Colonic mucosa (tissue), 4 donors: ENCODE data around the gene FXYD3. TPM values are rescaled to one million over a fixed set of nuclear protein-coding genes. Genes with fewer than 3 reads are reported as not detected.

Experiments
- DNase-seq: peaks from one replicate; pipeline ENCODE4 v3.0.0-alpha.2; 2020
- H3K27ac ChIP-seq: fragments of 200-600 bp; one replicate; pipeline ENCODE4 v1.8.0; 2021
- H3K27me3 ChIP-seq: fragments of 200-600 bp; one replicate; pipeline ENCODE4 v1.8.0; 2021
- H3K36me3 ChIP-seq: fragments of 200-600 bp; one replicate; pipeline ENCODE4 v1.8.0; 2021
- H3K4me1 ChIP-seq: fragments of 200-600 bp; one replicate; pipeline ENCODE4 v1.8.0; 2021; ENCODE audit warnings: mild to moderate bottlenecking
- H3K4me3 ChIP-seq: fragments of 200-600 bp; one replicate; pipeline ENCODE4 v1.8.0; 2021
- H3K9ac ChIP-seq, 2 donors: one replicate each; pipeline ENCODE4 v1.7.0; 2013; ENCODE audit warnings: control low read depth in 2 of 2, low read depth in 2 of 2, low read length in 2 of 2
- H3K9me3 ChIP-seq: fragments of 200-600 bp; one replicate; pipeline ENCODE4 v1.8.0; 2021
- intact Hi-C: fragments of 100-400 bp; cut with DNase I; formaldehyde crosslinking; loops from one replicate; pipeline ENCODE4 v1.14.1; 2022
- total RNA-seq, 2 donors: library from RNA; stranded (reverse); fragmentation: NEBNext Ultra II Directional in 1 of 2; extraction: Animal tissue kit (Norgen Biotek cat#: 25700) in 1 of 2; gene quantifications; one replicate each; pipeline ENCODE4 v1.2.1, GENCODE V29; 2021
- TF ChIP-seq, protein P1 (sequence below): fragments of 200-600 bp; IDR thresholded peaks from one replicate; pipeline ENCODE4 v1.8.0; 2022; ENCODE audit warnings: antibody characterized with exemption, mild to moderate bottlenecking
- donor health status: healthy.
- donor health status: DM: no; HTN: no; CAD: no.
- donor health status: DM: no; HTN: no; CAD: no.

The FXYD3 gene
- total RNA-seq, 2 donors from 2014 or later, result 1,386 to 2,836 TPM

DNA sequence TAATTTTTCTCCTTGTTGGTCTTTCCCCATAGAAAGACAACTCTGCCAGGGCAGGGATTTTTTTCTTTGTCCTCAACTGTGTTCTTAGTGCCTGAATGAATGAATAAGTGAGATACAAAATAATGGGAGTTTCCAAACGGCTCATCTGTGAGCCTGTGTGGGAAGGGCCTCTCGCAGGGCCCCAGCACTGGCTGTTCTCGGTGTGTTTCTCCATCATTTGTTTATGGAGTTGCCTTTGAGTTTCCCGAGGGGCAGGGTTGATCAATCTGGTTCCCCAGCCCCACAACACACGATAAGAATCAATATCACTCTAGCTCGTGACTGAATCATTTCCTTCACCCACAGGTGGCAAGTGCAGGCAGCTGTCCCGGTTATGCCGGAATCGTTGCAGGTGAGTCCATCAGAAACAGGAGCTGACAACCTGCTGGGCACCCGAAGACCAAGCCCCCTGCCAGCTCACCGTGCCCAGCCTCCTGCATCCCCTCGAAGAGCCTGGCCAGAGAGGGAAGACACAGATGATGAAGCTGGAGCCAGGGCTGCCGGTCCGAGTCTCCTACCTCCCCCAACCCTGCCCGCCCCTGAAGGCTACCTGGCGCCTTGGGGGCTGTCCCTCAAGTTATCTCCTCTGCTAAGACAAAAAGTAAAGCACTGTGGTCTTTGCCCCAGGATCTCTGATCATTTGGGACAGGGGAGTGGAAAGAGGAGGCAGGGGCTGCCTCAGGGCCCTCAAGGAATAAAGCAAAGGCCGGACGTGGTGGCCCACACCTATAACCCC, 53.8 kb downstream of the FXYD3 start:
- H3K4me3 ChIP-seq, result no peak overlapping the region
- intact Hi-C loops, result no loop called here
- no peak overlapping the region for H3K9ac ChIP-seq
- TF ChIP-seq, protein P1, sequence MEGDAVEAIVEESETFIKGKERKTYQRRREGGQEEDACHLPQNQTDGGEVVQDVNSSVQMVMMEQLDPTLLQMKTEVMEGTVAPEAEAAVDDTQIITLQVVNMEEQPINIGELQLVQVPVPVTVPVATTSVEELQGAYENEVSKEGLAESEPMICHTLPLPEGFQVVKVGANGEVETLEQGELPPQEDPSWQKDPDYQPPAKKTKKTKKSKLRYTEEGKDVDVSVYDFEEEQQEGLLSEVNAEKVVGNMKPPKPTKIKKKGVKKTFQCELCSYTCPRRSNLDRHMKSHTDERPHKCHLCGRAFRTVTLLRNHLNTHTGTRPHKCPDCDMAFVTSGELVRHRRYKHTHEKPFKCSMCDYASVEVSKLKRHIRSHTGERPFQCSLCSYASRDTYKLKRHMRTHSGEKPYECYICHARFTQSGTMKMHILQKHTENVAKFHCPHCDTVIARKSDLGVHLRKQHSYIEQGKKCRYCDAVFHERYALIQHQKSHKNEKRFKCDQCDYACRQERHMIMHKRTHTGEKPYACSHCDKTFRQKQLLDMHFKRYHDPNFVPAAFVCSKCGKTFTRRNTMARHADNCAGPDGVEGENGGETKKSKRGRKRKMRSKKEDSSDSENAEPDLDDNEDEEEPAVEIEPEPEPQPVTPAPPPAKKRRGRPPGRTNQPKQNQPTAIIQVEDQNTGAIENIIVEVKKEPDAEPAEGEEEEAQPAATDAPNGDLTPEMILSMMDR, result no peak
- H3K27ac ChIP-seq, result no peak overlapping the region
- no peaks in the 10 kb centered on the region for H3K36me3 ChIP-seq
- H3K27me3 ChIP-seq, result no peaks in the 10 kb centered on the region
- no peaks in the 10 kb centered on the region for H3K4me1 ChIP-seq
- H3K9me3 ChIP-seq, result no peaks in the 10 kb centered on the region
- no peak for DNase-seq

GRCh38 chr19:35170359-35171061, 54.9 kb downstream of the FXYD3 start:
- H3K4me3 ChIP-seq, result no peak overlapping the region
- DNase-seq, result no peak
- TF ChIP-seq, protein P1, result no peak
- H3K9ac ChIP-seq, result no peak overlapping the region
- no peak overlapping the region for H3K27ac ChIP-seq
- no peaks in the 10 kb centered on the region for H3K9me3 ChIP-seq
- no peaks in the 10 kb centered on the region for H3K36me3 ChIP-seq
- no peaks in the 10 kb centered on the region for H3K4me1 ChIP-seq
- intact Hi-C loops, result no loop called here
- no peaks in the 10 kb centered on the region for H3K27me3 ChIP-seq

GRCh38 chr19:35171730-35172129, 56.1 kb downstream of the FXYD3 start:
- DNase-seq, result no peak

More at GRCh38 chr19:35171730-35172129, 56.1 kb downstream of the FXYD3 start:
- TF ChIP-seq, protein P1, result no peak
- no peak overlapping the region for H3K27ac ChIP-seq
- intact Hi-C loops, result no loop called here
- no peaks in the 10 kb centered on the region for H3K4me1 ChIP-seq
- no peaks in the 10 kb centered on the region for H3K36me3 ChIP-seq
- H3K9ac ChIP-seq, result no peak overlapping the region
- no peak overlapping the region for H3K4me3 ChIP-seq
- no peaks in the 10 kb centered on the region for H3K27me3 ChIP-seq
- no peaks in the 10 kb centered on the region for H3K9me3 ChIP-seq

Other genes with a start within 250 kb of the FXYD3 start
- 1 to 10 TPM; 1.3 to 2.1 TPM for gene ZNF30, start 188.9 kb upstream of the FXYD3 start, total RNA-seq
- 1 to 10 TPM; 6.7 to 8.1 TPM for gene ZNF792, start 151.6 kb upstream of the FXYD3 start, total RNA-seq
- 10 to 100 TPM; 26.3 to 31.0 TPM for gene GRAMD1A, start 115.5 kb upstream of the FXYD3 start, total RNA-seq
- gene SCN1B, start 85.4 kb upstream of the FXYD3 start, total RNA-seq, result 1 to 10 TPM; 1.8 to 2.1 TPM
- 1 to 10 TPM in 1 of 2 donors, under 1 TPM in 1; 0.27 to 1.0 TPM for gene HPN, start 74.1 kb upstream of the FXYD3 start, total RNA-seq
- 10 to 100 TPM in 1 of 2 donors, 1 to 10 TPM in 1; 5.8 to 10.2 TPM for gene LGI4, start 19.2 kb downstream of the FXYD3 start, total RNA-seq
- gene FXYD1, start 23.0 kb downstream of the FXYD3 start, total RNA-seq, result 10 to 100 TPM in 1 of 2 donors, 1 to 10 TPM in 1; 8.8 to 15.1 TPM
- under 1 TPM; 0.47 to 0.61 TPM for gene FXYD7, start 27.4 kb downstream of the FXYD3 start, total RNA-seq
- 10 to 100 TPM; 20.3 to 23.6 TPM for gene FXYD5, start 38.9 kb downstream of the FXYD3 start, total RNA-seq
- gene FAM187B, start 112.9 kb downstream of the FXYD3 start, total RNA-seq, result not detected
- 100 to 1,000 TPM; 252 TPM for gene LSR, start 133.2 kb downstream of the FXYD3 start, total RNA-seq
- gene USF2, start 153.1 kb downstream of the FXYD3 start, total RNA-seq, result 100 to 1,000 TPM in 1 of 2 donors, 10 to 100 TPM in 1; 86.5 to 108 TPM
- not detected for gene HAMP, start 166.7 kb downstream of the FXYD3 start, total RNA-seq
- not detected for gene MAG, start 176.3 kb downstream of the FXYD3 start, total RNA-seq
- gene CD22, start 213.4 kb downstream of the FXYD3 start, total RNA-seq, result 1 to 10 TPM; 1.6 to 3.0 TPM
- gene FFAR1, start 232.1 kb downstream of the FXYD3 start, total RNA-seq, result not detected
- gene FFAR3, start 242.6 kb downstream of the FXYD3 start, total RNA-seq, result under 1 TPM in 1 of 2 donors, not detected in 1; 0.27 TPM